GM23338 (cell line): ENCODE measurements around the gene ITGA7. TPM values are rescaled to one million over a fixed set of nuclear protein-coding genes. Genes with fewer than 3 reads are reported as not detected.
A peak's percentile ranks its signal among the peaks of the same experiment; 100 is the strongest.

Experiments used
- ATAC-seq: fragments of 200-7000 bp; cut with Tn5 transposase; 3 replicates; pipeline ENCODE4 v1.9.1; 2020
- DNase-seq: peaks from one replicate; pipeline ENCODE4 v3.0.0-alpha.2; 2015; ENCODE audit warnings: low spot score
- H2AFZ ChIP-seq: fragments of 200-600 bp; sonication (generic); 2 replicates; pipeline ENCODE4 v1.8.0; 2016; ENCODE audit warnings: antibody characterized with exemption, mild to moderate bottlenecking, moderate library complexity
- H3F3A ChIP-seq: fragments of 200-600 bp; sonication (generic); replicated peaks from 2 replicates; pipeline ENCODE4 v1.8.0; 2017; ENCODE audit warnings: antibody characterized with exemption, mixed run types, low read depth
- H3K27ac ChIP-seq: fragments of 200-600 bp; sonication (generic); 2 replicates; pipeline ENCODE4 v1.6.1; 2016; ENCODE audit warnings: low read depth
- H3K27me3 ChIP-seq: fragments of 200-600 bp; sonication (generic); 2 replicates; pipeline ENCODE4 v1.8.0; 2016; ENCODE audit warnings: mild to moderate bottlenecking, mixed run types, moderate library complexity; ENCODE audit not compliant: insufficient read depth
- H3K36me3 ChIP-seq: fragments of 200-600 bp; sonication (generic); 2 replicates; pipeline ENCODE4 v1.8.0; 2016; ENCODE audit warnings: mild to moderate bottlenecking; ENCODE audit not compliant: insufficient read depth
- H3K4me1 ChIP-seq: fragments of 200-600 bp; sonication (generic); 2 replicates; pipeline ENCODE4 v1.8.0; 2016; ENCODE audit warnings: mild to moderate bottlenecking, moderate library complexity; ENCODE audit not compliant: insufficient read depth
- H3K4me2 ChIP-seq: fragments of 200-600 bp; sonication (generic); 2 replicates; pipeline ENCODE4 v1.7.1; 2017; ENCODE audit warnings: mixed run types
- H3K4me3 ChIP-seq: fragments of 200-600 bp; sonication (generic); 2 replicates; pipeline ENCODE4 v1.6.1; 2016; ENCODE audit warnings: mixed run types
- H3K79me2 ChIP-seq: fragments of 200-600 bp; sonication (generic); replicated peaks from 2 replicates; pipeline ENCODE4 v1.8.0; 2017; ENCODE audit warnings: mild to moderate bottlenecking; ENCODE audit not compliant: insufficient read depth
- H3K9me2 ChIP-seq: fragments of 200-600 bp; sonication (generic); 2 replicates; pipeline ENCODE4 v1.8.0; 2017; ENCODE audit not compliant: insufficient read depth
- H4K20me1 ChIP-seq: fragments of 200-600 bp; sonication (generic); replicated peaks from 2 replicates; pipeline ENCODE4 v1.8.0; 2017; ENCODE audit warnings: mild to moderate bottlenecking; ENCODE audit not compliant: insufficient read depth
- H3K27ac Mint-ChIP-seq: 2 replicates; pipeline ENCODE4 v1.8.0; 2020; ENCODE audit warnings: inconsistent platforms, mild to moderate bottlenecking, moderate library complexity, mixed read lengths
- H3K27me3 Mint-ChIP-seq: 3 replicates; pipeline ENCODE4 v1.8.0; 2022; ENCODE audit warnings: low read depth, mild to moderate bottlenecking, moderate library complexity, mixed read lengths, inconsistent platforms; ENCODE audit not compliant: insufficient read depth, poor library complexity
- H3K36me3 Mint-ChIP-seq: 3 replicates; pipeline ENCODE4 v1.8.0; 2021; ENCODE audit warnings: low read depth, mild to moderate bottlenecking, inconsistent platforms, moderate library complexity, mixed read lengths
- H3K4me1 Mint-ChIP-seq: 3 replicates; pipeline ENCODE4 v1.8.0; 2020; ENCODE audit warnings: mild to moderate bottlenecking, inconsistent platforms, mixed read lengths
- H3K4me3 Mint-ChIP-seq: 3 replicates; pipeline ENCODE4 v1.8.0; 2021; ENCODE audit warnings: moderate library complexity, mild to moderate bottlenecking, inconsistent platforms, mixed read lengths
- H3K9me3 Mint-ChIP-seq: 3 replicates; pipeline ENCODE4 v1.8.0; 2020; ENCODE audit warnings: moderate library complexity, mild to moderate bottlenecking, inconsistent platforms, mixed read lengths
- EZH2 ChIP-seq: fragments of 200-600 bp; sonication (generic); IDR thresholded peaks from one replicate; pipeline ENCODE4 v1.8.0; 2017; ENCODE audit warnings: antibody characterized with exemption, mild to moderate bottlenecking, low read depth; ENCODE audit not compliant: unreplicated experiment
- JUNB ChIP-seq: IDR thresholded peaks from one replicate; pipeline ENCODE4 v1.6.1; 2016; ENCODE audit warnings: antibody characterized with exemption; ENCODE audit not compliant: unreplicated experiment
- NANOG ChIP-seq: IDR thresholded peaks from 2 replicates; pipeline ENCODE4 v1.6.1; 2016; ENCODE audit warnings: antibody characterized with exemption, borderline replicate concordance
- POLR2AphosphoS5 ChIP-seq: IDR thresholded peaks from 2 replicates; pipeline ENCODE4 v1.6.1; 2016; ENCODE audit warnings: antibody characterized with exemption, low read depth
- ZNF114 ChIP-seq: fragments of 250-450 bp; sonication (Bioruptor Pico); IDR thresholded peaks from 2 replicates; pipeline ENCODE4 v1.5.0; 2020; ENCODE audit warnings: mild to moderate bottlenecking, moderate library complexity
- polyA plus RNA-seq: library from polyadenylated mRNA; unstranded; fragments of >200 nt; fragmentation: Nextera tagmentation; extraction: Ambion mirVana; gene quantifications from 2 replicates; pipeline ENCODE4 v1.2.1, GENCODE V29; 2016
- total RNA-seq: library from RNA; depleted of rRNA; stranded (reverse); fragments of >200 nt; shearing (Covaris generic); gene quantifications from 2 replicates; pipeline ENCODE4 v1.2.3, GENCODE V29; 2014
- TF ChIP-seq, protein P1 (sequence below): IDR thresholded peaks from one replicate; pipeline ENCODE4 v1.6.1; 2018; ENCODE audit warnings: antibody characterized with exemption; ENCODE audit not compliant: unreplicated experiment
- TF ChIP-seq, protein P2 (sequence below): fragments of 250-450 bp; sonication (Bioruptor Pico); IDR thresholded peaks from 2 replicates; pipeline ENCODE4 v1.5.0; 2020; ENCODE audit warnings: mild to moderate bottlenecking, moderate library complexity

The ITGA7 gene
- total and polyA plus RNA-seq, 2 experiments from 2014 or later = 20.0 to 49.1 TPM

DNA sequence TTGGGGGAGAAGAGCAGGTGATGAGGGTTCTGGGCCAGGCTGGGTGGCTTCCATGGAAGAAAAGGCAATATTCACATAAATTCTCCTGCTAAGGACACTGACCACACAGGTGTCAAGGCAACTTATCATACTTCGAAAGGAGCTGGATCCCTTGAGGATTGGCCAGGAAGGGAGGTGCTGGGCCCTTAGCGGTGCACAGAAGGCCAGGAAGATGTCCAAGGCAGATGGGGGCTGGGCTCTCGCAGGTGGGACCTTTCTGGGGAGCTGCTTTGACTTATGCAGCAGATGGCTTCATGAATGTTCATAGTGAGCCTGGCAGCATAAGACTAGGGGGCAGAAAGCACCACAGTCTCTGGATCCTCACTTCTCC lies 17.2 kb upstream of the ITGA7 start:
- no peak for ATAC-seq
- Mint-ChIP-seq H3K36me3 (peaks cover 41% of the 10 kb centered on the region), H3K4me1 (peaks cover 24% of the 10 kb centered on the region), H3K27me3 (peaks cover 12% of the 10 kb centered on the region), H3K9me3 (no peaks in the 10 kb centered on the region), H3K27ac (no peak overlapping the region), H3K4me3 (no peak overlapping the region; the same call in 2 of the 3 replicates)
- TF ChIP-seq, protein P1, sequence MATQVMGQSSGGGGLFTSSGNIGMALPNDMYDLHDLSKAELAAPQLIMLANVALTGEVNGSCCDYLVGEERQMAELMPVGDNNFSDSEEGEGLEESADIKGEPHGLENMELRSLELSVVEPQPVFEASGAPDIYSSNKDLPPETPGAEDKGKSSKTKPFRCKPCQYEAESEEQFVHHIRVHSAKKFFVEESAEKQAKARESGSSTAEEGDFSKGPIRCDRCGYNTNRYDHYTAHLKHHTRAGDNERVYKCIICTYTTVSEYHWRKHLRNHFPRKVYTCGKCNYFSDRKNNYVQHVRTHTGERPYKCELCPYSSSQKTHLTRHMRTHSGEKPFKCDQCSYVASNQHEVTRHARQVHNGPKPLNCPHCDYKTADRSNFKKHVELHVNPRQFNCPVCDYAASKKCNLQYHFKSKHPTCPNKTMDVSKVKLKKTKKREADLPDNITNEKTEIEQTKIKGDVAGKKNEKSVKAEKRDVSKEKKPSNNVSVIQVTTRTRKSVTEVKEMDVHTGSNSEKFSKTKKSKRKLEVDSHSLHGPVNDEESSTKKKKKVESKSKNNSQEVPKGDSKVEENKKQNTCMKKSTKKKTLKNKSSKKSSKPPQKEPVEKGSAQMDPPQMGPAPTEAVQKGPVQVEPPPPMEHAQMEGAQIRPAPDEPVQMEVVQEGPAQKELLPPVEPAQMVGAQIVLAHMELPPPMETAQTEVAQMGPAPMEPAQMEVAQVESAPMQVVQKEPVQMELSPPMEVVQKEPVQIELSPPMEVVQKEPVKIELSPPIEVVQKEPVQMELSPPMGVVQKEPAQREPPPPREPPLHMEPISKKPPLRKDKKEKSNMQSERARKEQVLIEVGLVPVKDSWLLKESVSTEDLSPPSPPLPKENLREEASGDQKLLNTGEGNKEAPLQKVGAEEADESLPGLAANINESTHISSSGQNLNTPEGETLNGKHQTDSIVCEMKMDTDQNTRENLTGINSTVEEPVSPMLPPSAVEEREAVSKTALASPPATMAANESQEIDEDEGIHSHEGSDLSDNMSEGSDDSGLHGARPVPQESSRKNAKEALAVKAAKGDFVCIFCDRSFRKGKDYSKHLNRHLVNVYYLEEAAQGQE = no peak
- TF ChIP-seq EZH2 = no peak
- TF ChIP-seq POLR2AphosphoS5 = no peak
- no peak for TF ChIP-seq ZNF114 (CRISPR knock-in tag)
- TF ChIP-seq NANOG = no peak
- TF ChIP-seq, protein P2, sequence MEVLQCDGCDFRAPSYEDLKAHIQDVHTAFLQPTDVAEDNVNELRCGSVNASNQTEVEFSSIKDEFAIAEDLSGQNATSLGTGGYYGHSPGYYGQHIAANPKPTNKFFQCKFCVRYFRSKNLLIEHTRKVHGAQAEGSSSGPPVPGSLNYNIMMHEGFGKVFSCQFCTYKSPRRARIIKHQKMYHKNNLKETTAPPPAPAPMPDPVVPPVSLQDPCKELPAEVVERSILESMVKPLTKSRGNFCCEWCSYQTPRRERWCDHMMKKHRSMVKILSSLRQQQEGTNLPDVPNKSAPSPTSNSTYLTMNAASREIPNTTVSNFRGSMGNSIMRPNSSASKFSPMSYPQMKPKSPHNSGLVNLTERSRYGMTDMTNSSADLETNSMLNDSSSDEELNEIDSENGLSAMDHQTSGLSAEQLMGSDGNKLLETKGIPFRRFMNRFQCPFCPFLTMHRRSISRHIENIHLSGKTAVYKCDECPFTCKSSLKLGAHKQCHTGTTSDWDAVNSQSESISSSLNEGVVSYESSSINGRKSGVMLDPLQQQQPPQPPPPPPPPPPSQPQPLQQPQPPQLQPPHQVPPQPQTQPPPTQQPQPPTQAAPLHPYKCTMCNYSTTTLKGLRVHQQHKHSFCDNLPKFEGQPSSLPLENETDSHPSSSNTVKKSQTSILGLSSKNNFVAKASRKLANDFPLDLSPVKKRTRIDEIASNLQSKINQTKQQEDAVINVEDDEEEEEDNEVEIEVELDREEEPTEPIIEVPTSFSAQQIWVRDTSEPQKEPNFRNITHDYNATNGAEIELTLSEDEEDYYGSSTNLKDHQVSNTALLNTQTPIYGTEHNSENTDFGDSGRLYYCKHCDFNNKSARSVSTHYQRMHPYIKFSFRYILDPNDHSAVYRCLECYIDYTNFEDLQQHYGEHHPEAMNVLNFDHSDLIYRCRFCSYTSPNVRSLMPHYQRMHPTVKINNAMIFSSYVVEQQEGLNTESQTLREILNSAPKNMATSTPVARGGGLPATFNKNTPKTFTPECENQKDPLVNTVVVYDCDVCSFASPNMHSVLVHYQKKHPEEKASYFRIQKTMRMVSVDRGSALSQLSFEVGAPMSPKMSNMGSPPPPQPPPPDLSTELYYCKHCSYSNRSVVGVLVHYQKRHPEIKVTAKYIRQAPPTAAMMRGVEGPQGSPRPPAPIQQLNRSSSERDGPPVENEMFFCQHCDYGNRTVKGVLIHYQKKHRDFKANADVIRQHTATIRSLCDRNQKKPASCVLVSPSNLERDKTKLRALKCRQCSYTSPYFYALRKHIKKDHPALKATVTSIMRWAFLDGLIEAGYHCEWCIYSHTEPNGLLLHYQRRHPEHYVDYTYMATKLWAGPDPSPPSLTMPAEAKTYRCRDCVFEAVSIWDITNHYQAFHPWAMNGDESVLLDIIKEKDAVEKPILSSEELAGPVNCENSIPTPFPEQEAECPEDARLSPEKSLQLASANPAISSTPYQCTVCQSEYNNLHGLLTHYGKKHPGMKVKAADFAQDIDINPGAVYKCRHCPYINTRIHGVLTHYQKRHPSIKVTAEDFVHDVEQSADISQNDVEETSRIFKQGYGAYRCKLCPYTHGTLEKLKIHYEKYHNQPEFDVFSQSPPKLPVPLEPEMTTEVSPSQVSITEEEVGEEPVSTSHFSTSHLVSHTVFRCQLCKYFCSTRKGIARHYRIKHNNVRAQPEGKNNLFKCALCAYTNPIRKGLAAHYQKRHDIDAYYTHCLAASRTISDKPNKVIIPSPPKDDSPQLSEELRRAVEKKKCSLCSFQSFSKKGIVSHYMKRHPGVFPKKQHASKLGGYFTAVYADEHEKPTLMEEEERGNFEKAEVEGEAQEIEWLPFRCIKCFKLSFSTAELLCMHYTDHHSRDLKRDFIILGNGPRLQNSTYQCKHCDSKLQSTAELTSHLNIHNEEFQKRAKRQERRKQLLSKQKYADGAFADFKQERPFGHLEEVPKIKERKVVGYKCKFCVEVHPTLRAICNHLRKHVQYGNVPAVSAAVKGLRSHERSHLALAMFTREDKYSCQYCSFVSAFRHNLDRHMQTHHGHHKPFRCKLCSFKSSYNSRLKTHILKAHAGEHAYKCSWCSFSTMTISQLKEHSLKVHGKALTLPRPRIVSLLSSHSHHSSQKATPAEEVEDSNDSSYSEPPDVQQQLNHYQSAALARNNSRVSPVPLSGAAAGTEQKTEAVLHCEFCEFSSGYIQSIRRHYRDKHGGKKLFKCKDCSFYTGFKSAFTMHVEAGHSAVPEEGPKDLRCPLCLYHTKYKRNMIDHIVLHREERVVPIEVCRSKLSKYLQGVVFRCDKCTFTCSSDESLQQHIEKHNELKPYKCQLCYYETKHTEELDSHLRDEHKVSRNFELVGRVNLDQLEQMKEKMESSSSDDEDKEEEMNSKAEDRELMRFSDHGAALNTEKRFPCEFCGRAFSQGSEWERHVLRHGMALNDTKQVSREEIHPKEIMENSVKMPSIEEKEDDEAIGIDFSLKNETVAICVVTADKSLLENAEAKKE = no peak
- no peak for TF ChIP-seq JUNB
- no peak overlapping the region for H3K4me3 ChIP-seq
- H3K79me2 ChIP-seq = peaks cover 14% of the 10 kb centered on the region
- H3K4me1 ChIP-seq = peaks cover 12% of the 10 kb centered on the region
- H3K9me2 ChIP-seq = no peaks in the 10 kb centered on the region
- DNase-seq = no peak
- 0 out of 2 replicates have a peak, but pooled peaks cover 6% of the 10 kb centered on the region for H4K20me1 ChIP-seq
- H3K27ac ChIP-seq = peak overlapping the region; percentile 80; the same call in 1 of the 2 replicates
- peaks cover 17% of the 10 kb centered on the region; the same call in 1 of the 2 replicates for H3F3A ChIP-seq
- no peak overlapping the region for H2AFZ ChIP-seq
- H3K36me3 ChIP-seq = peaks cover 8% of the 10 kb centered on the region; the same call in 1 of the 2 replicates
- H3K27me3 ChIP-seq = no peaks in the 10 kb centered on the region
- no peak overlapping the region for H3K4me2 ChIP-seq
